HK-2 (cell line): ENCODE data around the gene CHP1.
A peak's percentile ranks its signal among the peaks of the same experiment; 100 is the strongest.
"Not testable (repeated sequence)": the region's sequence is repeated elsewhere in the genome, so short reads cannot be mapped to it uniquely, and the experiment has no call there.

Experiments used
- DNase-seq: peaks from one replicate; pipeline ENCODE4 v3.0.0-alpha.2; 2018; ENCODE audit not compliant: unreplicated experiment

CHP1 gene

DNA sequence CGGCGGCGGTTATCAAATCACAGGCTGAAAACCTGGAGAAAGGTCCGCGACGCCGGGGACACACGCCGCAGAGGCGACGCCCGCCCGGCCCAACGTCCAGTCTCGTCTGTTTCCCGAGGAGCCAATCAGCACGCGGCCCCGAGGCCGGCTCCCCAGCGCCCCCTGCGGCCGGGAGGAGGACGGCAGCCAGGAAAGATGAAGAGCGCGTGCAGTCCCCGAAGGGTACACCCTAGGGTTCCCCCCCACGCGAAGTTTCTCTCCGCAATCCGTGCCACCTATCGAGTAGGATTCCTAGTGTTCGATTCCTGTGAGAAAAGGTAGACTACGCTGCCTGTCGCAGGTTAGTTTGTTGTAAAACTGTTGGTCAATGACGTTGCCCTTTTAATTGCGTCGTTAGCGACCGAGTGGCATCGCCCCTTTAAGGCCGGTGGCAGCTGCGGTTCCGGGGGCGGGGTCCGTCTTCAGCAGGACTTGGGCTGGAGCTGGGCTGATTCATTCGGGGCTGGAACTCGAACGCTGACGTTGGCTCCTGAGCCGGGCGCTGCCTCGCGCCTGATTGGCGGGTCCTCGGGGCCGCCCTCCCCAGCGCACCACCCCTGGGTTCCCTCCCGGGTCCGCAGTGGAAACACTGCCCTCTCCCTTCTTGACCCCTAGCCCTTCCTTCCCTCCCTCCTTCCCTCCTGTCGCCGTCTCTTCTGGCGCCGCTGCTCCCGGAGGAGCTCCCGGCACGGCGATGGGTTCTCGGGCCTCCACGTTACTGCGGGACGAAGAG, at the start of gene CHP1, which contains the start of gene EXD1:
TSS of gene CHP1 (plus strand) at position 619 of the 772 bp plus-strand sequence. CDS start at position 734, 115 bp downstream.
TSS of gene EXD1 (minus strand) at position 108 of the 772 bp plus-strand sequence. CDS start 4,182 bp downstream, outside the sequence.
- DNase-seq = peak; percentile 93

DNA sequence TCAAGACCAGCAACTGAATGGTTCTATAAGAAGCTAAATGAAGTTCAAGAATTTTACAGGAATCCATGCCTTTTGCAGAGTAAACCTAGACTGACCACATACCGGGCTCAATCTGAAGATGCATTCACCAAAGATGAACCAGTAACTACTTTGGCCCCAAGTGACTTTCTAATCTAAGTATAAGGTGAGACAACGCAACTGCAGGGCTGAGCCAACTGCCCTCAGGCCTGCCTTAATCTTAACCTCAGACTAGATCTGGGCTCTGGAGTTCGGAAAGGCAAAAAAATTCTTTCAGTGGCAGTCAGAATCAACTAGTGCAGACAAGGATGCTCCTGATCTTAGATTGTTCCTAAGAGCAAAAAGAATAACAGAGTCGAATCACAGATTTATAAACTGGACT, 48.8 kb upstream of the CHP1 start:
- DNase-seq = no peak

DNA sequence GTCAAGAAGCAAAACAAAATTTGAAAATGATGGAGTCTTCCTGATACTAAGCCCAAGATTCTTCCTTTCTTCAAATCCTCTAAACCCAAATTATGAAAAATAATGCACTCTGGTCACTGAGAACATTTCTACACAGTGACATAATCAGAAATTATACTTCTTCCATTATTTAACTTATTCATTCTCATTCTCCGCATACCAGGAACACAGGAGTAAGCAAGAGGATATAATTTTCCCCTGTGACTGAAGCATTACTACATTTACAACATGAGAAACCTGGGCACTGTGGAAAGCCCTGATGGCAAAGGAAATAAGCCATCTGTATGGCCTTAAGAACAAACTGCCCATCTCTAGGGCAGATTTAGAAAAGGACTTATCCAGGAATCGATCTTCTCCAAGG, 47.5 kb upstream of the CHP1 start:
- DNase-seq = no peak

DNA sequence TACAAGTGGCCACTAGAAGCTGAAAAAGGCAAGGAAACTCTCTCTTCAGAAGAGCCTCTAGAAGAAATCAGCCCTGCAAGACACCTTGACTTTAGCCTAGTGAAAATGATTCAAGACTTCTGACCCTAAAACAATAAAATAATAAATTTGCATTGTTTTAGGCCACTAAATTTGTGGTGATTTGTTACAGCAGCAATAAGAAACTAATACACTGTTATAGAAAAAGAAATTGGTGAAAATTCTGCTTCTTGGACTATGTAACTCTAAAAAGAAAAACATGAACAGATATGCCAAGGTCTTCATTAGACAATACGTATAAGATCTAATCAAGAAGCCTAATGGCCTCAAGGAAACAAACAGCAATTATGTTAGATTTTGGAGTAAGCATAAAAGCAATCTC, 36.6 kb upstream of the CHP1 start:
- no peak for DNase-seq

DNA sequence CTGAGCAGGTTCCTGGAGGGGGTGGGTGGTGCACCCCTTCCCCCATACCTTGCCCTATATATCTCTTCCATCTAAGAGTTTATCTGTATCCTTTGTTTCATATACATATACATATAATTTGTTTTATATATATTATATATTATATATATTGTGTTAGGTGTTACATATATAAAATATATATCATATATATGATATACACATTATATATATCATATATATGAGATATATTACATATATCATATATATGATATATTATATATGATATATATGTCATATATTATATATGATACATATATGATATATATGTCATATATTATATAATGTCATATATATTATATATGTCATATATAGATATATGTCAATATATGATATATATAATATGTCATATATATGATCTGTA, 31.6 kb upstream of the CHP1 start:
- DNase-seq = no peak

DNA sequence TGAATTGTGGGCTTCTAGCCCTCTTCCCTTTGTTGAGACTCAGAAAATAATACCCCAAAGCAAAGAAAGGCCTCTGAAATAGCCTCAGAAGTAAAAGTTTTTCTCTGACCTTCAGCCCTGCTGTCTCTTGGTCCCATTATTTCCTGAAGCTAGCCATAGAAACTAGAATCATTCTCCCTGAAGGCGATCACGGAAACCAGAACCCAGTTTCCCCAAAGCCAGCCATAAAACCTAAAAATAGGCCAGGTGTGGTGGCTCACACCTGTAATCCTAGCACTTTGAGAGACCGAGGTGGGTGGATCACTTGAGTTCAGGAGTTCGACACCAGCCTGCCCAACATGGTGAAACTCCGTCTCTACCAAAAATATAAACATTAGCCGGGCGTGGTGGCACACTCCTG, 27.7 kb upstream of the CHP1 start:
- no peak for DNase-seq

DNA sequence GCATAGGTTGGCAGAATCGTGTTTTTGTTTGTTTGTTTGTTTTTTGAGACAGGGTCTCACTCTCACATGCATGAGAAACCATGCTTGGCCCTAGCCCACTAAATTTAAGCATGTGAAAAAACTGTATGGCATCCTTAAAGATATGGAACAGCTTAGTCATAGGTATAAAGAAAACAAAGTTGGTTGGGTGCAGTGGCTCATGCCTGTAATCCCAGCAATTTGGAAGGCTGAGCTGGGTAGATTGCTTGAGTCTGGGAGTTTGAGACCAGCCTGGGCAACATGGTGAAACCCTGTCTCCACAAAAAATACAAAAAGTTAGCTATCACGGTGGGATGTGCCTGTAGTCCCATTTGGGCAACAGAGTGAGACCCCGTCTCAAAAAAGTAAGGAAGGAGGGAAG, 25.8 kb upstream of the CHP1 start:
- DNase-seq = no peak

DNA sequence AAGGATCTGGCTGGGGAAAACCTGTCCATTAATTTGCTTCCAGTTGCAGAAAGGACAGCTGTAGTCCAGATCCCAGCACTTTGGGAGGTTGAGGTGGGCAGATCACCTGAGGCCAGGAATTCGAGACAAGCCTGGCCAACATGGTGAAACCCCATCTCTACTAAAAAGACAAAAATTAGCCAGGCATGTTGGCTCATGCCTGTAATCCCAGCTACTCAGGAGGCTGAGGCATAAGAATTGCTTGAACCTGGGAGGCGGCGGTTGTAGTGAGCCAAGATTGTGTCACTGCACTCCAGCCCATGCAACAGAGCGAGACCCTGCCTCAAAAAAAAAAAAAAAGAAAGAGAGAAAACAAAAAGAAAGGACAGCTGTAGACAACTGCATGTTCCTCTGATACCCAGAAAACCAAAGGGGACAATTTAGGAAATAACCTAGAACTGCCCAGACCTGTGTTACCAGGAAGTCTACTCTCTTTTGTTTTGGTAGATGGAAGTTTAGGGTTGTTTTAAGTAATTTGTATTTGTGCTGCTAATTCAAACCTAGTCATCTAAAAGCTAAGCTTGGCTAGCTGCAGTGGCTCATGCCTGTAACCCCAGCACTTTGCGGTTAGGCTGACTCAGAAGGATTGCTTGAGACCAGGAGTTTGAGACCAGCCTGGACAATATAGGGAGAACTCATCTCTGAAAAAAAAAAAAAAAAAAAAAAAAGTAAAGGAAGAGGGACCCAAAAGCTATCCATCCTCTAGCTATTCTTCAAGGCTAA, 23.2 kb upstream of the CHP1 start:
- peak; percentile 37 for DNase-seq

DNA sequence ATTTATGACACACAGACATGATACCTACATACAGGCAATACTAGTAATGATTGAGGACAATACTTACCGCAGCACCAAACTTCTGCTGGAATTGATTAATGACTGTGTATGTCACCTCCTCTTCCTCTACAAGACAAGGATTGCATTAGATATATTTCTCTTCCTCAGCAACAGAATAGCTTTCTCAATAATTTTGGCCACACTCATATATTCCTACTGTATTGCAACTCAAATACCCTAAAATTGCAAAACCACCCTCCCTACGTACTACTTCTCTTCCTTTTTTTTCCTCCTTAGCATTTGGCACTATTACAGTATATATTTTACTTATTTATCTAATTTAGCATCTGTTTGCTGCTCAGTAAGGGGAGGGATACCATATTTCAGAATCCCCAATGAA, 15.4 kb upstream of the CHP1 start:
- no peak for DNase-seq

DNA sequence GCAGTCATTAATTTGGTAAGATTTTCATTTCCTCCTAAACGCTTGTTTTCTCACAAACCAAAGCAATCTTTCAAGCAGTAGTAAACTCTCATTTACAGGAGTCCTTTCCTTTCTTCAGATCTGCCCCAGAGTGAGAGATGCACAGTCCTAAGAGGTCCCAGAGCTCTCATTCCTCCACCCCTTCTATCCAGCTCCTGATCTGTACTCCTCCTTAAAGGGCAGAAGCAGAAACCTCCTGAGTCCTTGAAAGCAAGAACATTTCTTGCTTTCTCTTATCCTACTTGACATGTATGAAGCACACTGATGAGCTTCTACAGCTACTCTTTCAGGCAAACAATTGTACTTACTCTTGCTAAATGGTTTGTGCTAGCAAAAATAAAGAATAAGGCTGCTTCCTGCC, 12.2 kb upstream of the CHP1 start:
- no peak for DNase-seq

DNA sequence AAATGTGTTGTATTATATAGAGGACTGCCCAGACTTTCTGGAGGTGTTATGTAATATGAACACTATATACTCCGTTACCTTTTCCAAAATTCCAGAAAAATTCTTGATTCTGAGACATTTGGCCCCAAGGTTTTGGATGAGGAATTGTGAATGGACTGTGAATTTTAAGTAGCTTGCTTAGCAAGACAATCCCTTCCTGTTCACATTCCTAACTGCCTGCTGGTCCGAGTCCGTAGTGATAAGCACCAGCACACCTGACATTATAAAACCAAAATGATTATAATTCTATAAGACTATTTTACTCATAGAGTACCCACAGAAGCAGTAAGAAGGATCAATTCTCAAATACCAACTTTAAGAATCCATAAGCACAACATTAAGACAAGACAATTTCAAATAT, 11.7 kb upstream of the CHP1 start:
- DNase-seq = no peak

DNA sequence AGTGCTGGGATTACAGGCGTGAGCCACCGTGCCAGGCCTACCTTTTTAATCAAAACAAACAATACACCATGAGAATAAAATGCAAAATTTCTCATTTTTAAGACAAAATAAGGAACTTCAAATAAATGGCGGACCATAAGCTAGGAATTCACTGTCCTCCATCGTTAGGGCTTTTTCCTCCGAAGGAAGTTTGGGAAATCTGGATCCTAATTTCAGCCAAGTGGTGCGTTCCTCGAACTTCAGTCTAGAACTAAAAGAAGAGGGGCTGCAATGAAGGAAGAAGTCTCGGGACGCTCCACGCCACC, 771 bp upstream of the CHP1 start:
- DNase-seq = no peak

DNA sequence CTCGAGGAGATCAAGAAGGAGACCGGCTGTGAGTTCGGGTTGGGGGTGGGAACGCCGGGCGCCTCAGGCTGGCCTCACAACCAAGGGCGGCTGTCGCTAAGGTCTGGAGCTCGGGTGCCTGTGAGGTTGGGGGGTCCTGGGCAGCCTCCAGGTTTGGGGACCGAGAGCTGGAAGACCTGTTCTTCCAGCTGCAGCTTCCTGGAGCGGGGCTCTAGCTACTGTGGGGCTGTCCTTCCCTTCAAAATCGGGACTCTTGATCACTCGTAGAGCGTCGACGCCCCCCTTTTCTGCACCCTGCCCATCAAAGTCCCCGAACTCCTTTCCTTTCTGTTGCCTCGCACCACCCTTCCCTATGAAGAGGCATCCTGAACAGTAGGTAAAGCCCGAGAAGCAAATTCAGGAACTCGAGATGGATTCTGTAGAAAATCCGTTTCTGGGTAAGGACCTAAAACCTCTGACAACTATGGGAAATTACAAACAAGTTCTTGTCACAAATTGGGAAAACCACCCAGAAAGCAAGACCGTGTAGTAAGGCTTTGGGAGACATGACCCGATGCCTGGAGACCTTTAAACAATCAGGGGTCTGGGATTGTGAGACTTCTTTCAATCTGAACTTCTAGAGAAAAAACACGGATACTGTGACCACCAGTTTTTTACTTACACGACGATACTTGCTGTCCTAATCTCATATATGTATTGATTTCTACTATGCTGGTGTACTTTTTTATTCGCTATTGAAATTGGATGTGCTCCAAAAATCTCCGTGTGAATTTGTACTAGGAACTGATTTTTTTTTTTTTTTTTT, 556 bp downstream of the CHP1 start:
- DNase-seq = no peak

DNA sequence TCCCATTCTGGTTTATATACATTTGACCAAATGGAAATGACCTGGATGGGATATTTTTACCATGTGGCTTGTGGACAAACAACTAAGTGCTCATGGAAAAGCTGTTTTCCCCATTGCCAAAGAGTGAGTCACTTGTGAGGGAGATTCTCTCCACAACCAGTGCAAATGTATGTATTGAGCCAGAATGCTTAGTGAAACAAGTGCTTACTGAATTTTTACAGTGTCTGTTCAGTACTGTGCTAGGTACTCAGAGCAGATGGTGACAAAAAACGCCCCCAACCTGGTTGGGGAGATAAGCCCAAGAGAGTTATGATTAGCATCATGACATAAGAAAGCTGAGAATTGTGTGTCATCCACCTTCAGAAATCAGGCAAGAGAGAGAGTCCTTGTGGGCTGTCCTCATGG, 2.3 kb downstream of the CHP1 start:
- no peak for DNase-seq

DNA sequence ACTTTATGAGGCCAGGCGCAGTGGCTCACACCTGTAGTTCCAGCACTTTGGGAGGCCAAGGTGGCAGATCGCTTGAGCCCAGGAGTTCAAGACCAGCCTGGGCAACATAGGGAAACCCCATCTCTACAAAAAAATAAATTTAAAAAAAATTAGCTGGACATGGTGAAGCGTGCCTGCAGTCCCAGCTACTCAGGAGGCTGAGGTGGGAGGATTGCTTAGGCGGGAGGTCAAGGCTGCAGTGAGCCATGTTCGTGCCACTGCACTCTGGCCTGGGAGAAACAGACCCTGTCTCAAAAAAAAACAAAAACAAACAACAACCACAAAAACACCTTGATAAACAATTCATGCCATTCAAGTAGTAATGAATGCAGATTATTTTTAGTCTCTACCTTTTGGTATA, 4.2 kb downstream of the CHP1 start:
- not testable (repeated sequence) for DNase-seq

DNA sequence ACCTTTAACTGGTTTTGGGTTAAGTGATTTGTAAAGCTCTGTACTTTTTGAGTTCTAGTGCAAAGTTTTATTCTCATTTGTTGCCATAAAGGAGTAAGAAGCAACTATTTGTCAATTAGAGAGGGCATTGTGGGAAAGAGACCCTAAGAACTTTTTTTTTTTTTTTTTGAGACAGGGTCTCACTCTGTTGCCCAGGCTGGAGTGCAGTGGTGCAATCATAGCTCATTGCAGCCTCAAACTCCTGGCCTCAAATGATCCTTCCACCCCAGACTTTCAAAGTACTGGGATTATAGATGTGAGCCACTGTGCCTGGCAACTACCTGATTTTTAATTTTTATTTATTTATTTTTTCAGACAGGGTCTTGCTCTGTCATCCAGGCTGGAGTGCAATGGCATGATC, 4.9 kb downstream of the CHP1 start:
- no peak for DNase-seq

DNA sequence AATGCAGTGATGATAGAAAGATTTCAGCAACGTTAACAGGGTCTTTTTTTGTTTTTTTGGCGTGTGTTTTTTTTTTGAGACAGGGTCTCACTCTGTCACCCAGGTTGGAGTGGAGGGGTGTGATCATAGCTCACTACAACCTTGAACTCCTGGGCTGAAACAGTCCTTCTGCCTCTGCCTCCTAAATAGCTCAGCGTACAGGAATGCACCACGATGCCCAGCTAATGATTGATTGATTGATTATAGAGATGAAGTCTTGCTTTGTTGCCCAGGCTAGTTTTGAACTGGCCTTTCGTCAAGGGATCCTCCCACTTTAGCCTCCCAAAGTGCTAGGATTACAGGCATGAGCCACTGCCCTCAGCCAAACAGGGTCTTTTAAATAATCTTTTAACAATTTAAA, 7.0 kb downstream of the CHP1 start:
- DNase-seq = no peak

DNA sequence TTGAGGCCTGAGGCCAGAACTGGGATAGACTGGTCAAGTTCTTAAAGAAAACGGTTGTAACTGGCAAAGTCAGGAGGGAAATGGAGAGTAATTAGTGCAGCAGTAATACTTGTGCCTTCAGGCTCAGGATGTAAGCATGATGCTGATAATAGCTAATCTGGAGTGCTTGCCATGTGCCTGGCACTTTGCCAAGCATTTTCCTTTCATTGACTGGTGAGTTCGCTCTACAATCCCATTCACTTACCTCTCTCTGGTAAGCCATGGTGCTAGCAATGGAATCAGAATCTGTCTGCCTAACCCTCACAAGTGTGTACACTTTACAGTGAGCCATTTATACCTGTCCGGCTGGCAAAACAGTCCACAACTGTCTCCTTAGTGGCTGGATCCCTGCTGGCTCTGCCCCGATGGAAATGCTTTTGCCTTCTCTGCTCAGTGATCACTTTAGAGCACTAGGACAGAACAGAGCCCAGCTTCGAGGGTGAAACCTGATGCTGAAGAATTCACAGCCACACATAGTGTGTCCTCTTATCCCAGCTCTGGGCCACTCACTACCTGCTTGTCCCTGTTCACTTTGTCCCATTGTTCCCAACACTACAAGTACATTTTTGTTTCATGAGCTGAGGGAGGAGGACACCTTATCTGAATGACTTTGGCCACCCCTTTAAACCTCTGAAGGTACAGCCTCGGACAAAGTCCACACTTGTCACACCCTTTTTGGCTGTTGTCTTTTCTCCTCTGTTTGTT, 10.3 kb downstream of the CHP1 start:
- no peak for DNase-seq

DNA sequence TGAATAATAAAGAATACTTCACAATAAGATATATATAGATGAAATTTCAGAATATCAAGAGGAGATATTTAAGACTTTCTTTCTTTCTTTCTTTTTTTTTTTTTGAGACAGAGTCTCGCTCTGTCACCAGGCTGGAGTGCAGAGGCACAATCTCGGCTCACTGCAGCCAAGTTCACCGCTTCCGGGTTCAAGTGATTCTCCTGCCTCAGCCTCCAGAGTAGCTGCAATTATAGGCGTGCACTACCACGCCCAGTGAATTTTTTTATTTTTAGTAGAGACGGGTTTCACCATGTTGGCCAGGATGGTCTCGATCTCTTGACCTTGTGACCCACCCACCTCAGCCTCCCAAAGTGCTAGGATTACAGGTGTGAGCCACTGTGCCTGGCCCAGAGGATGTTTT, 19.7 kb downstream of the CHP1 start:
- DNase-seq = not testable (repeated sequence)

DNA sequence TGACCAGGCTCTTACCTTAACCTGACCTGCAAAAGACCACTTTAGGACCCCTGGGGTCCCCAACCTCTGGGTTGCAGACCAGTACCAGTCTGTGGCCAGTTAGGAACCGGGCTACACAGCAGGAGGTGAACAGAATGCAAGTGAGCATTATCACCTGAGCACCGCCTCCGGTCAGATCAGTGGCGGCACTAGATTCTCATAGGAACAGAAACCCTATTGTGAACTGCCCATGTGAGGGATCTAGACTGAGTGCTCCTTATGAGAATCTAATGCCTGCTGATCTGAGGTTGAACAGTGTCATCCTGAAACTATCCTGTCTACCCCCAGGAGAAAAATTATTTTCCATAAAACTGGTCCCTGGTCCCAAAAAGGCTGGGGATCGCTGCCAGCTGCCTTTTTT, 20.3 kb downstream of the CHP1 start:
- DNase-seq = no peak

DNA sequence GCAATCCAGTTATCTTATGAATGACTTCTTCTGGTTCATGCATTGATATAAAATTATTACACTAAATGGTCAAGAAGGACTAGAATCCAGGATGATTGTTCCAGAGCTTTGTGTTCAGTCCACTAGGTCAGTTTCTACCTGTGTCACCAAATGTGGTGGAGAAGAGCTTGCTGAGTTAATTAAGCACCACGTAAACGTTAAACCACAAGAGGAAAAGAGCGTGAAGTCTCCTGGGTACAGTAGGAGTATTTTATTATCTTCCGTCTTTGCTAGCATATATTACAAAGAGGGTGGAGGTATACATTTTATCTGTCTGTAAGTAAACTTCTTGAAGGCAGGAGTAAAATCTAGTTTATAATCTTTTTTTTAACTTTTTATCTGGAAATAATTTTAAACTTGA, 23.5 kb downstream of the CHP1 start:
- DNase-seq = no peak

DNA sequence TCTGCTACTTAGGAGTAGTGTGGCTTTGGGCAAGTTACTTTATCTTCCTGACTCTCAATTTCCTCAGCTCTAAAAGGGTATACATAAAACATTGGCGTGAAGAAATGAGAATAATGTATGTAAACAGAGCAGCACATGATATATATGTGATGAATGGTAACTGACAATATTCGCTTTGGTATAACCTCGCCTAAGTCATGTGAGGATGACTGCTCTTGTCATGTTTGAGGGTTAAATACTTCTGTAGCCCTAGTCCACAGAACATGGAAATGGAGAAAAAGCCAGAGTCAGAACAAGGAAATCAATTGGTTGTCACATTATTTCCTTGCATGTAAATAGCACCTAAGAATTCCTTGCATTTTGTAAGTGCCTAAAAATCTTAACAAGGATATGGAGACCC, 25.0 kb downstream of the CHP1 start:
- DNase-seq = no peak
